Skeletal muscle satellite cell (primary cell): Measurements from ENCODE around the gene DIS3L.

Source experiments
- H3K27me3 ChIP-seq: 2 replicates; pipeline ENCODE4 v1.7.0; 2013; ENCODE audit warnings: low read length; ENCODE audit not compliant: control insufficient read depth, insufficient read depth
- H3K36me3 ChIP-seq: 2 replicates; pipeline ENCODE4 v1.7.0; 2013; ENCODE audit warnings: mild to moderate bottlenecking, control low read depth, low read length; ENCODE audit not compliant: insufficient read depth
- H3K4me1 ChIP-seq: 2 replicates; pipeline ENCODE4 v1.7.0; 2013; ENCODE audit warnings: low read length; ENCODE audit not compliant: control insufficient read depth, insufficient read depth
- H3K4me2 ChIP-seq: 2 replicates; pipeline ENCODE4 v1.7.0; 2013; ENCODE audit warnings: mild to moderate bottlenecking, low read length
- H3K4me3 ChIP-seq: 2 replicates; pipeline ENCODE4 v1.7.0; 2013; ENCODE audit warnings: low read length
- H3K9ac ChIP-seq: 2 replicates; pipeline ENCODE4 v1.7.0; 2013; ENCODE audit warnings: mild to moderate bottlenecking, low read depth, low read length, moderate library complexity
- H3K9me3 ChIP-seq: replicated peaks from 2 replicates; pipeline ENCODE4 v1.7.0; 2013; ENCODE audit warnings: mild to moderate bottlenecking, control low read depth, low read length

DIS3L gene

GRCh38 chr15:66284271-66284670 is 9.1 kb upstream of the DIS3L start:
- no peak overlapping the region for H3K4me2 ChIP-seq
- no peaks in the 10 kb centered on the region for H3K9me3 ChIP-seq
- no peaks in the 10 kb centered on the region for H3K36me3 ChIP-seq
- no peaks in the 10 kb centered on the region for H3K4me1 ChIP-seq
- H3K27me3 ChIP-seq: peaks cover 29% of the 10 kb centered on the region
- H3K4me3 ChIP-seq: no peak overlapping the region
- H3K9ac ChIP-seq: no peak overlapping the region

- Histone ChIP-seq H3K36me3 (no peaks in the 10 kb centered on the region), H3K4me2 (no peak overlapping the region), H3K9me3 (no peaks in the 10 kb centered on the region), H3K4me3 (no peak overlapping the region), H3K9ac (no peak overlapping the region), H3K27me3 (peaks cover 15% of the 10 kb centered on the region), H3K4me1 (no peaks in the 10 kb centered on the region)
Measured at GRCh38 chr15:66285533-66286280, 7.7 kb upstream of the DIS3L start.

GRCh38 chr15:66287461-66288057 is 5.8 kb upstream of the DIS3L start:
- Histone ChIP-seq H3K4me2 (no peak overlapping the region), H3K4me3 (no peak overlapping the region), H3K36me3 (no peaks in the 10 kb centered on the region), H3K9me3 (no peaks in the 10 kb centered on the region), H3K4me1 (peaks cover under 1% of the 10 kb centered on the region), H3K27me3 (peaks cover 2% of the 10 kb centered on the region), H3K9ac (no peak overlapping the region)

GRCh38 chr15:66288093-66288492 is 5.3 kb upstream of the DIS3L start:
- H3K9ac ChIP-seq: no peak overlapping the region
- H3K9me3 ChIP-seq: no peaks in the 10 kb centered on the region
- no peaks in the 10 kb centered on the region for H3K27me3 ChIP-seq
- H3K4me3 ChIP-seq: no peak overlapping the region
- H3K4me1 ChIP-seq: peaks cover 6% of the 10 kb centered on the region
- no peaks in the 10 kb centered on the region for H3K36me3 ChIP-seq
- no peak overlapping the region for H3K4me2 ChIP-seq

GRCh38 chr15:66288551-66289185 is 4.7 kb upstream of the DIS3L start:
- H3K4me2 ChIP-seq: no peak overlapping the region

GRCh38 chr15:66290007-66290406 is 3.4 kb upstream of the DIS3L start:
- Histone ChIP-seq H3K4me1 (peaks cover 19% of the 10 kb centered on the region), H3K27me3 (no peaks in the 10 kb centered on the region), H3K4me2 (no peak overlapping the region), H3K9ac (no peak overlapping the region), H3K36me3 (no peaks in the 10 kb centered on the region), H3K9me3 (no peaks in the 10 kb centered on the region), H3K4me3 (no peak overlapping the region)

More at GRCh38 chr15:66288551-66289185, 4.7 kb upstream of the DIS3L start:
- Histone ChIP-seq H3K4me3 (no peak overlapping the region), H3K4me1 (peaks cover 7% of the 10 kb centered on the region), H3K27me3 (no peaks in the 10 kb centered on the region), H3K9ac (no peak overlapping the region), H3K36me3 (no peaks in the 10 kb centered on the region), H3K9me3 (no peaks in the 10 kb centered on the region)

GRCh38 chr15:66290518-66290917 is 2.9 kb upstream of the DIS3L start:
- peaks cover 22% of the 10 kb centered on the region for H3K4me1 ChIP-seq
- no peaks in the 10 kb centered on the region for H3K36me3 ChIP-seq
- H3K27me3 ChIP-seq: no peaks in the 10 kb centered on the region
- no peak overlapping the region for H3K9ac ChIP-seq
- no peak overlapping the region for H3K4me2 ChIP-seq
- H3K4me3 ChIP-seq: no peak overlapping the region
- H3K9me3 ChIP-seq: no peaks in the 10 kb centered on the region

- Histone ChIP-seq H3K4me1 (peaks cover 22% of the 10 kb centered on the region), H3K4me3 (no peak overlapping the region), H3K36me3 (no peaks in the 10 kb centered on the region), H3K27me3 (no peaks in the 10 kb centered on the region), H3K4me2 (no peak overlapping the region), H3K9ac (no peak overlapping the region), H3K9me3 (no peaks in the 10 kb centered on the region)
Measured at GRCh38 chr15:66291816-66292570, 1.4 kb upstream of the DIS3L start.

GRCh38 chr15:66292571-66293418 is 573 bp upstream of the DIS3L start:
- Histone ChIP-seq H3K4me3 (peak overlapping the region; percentile 83), H3K4me2 (peak overlapping the region; percentile 96), H3K36me3 (no peaks in the 10 kb centered on the region), H3K9ac (peak overlapping the region; percentile 92), H3K9me3 (no peaks in the 10 kb centered on the region), H3K27me3 (no peaks in the 10 kb centered on the region), H3K4me1 (peaks cover 22% of the 10 kb centered on the region)

GRCh38 chr15:66294157-66294931 is 976 bp downstream of the DIS3L start:
- peak overlapping the region; percentile 83 for H3K4me3 ChIP-seq
- H3K9me3 ChIP-seq: no peaks in the 10 kb centered on the region
- peak overlapping the region; percentile 96 for H3K4me2 ChIP-seq
- H3K36me3 ChIP-seq: no peaks in the 10 kb centered on the region
- peaks cover 32% of the 10 kb centered on the region for H3K4me1 ChIP-seq
- no peaks in the 10 kb centered on the region for H3K27me3 ChIP-seq
- H3K9ac ChIP-seq: peak overlapping the region; percentile 92
